ENCODE results near the gene GUCY1A1.

DNA sequence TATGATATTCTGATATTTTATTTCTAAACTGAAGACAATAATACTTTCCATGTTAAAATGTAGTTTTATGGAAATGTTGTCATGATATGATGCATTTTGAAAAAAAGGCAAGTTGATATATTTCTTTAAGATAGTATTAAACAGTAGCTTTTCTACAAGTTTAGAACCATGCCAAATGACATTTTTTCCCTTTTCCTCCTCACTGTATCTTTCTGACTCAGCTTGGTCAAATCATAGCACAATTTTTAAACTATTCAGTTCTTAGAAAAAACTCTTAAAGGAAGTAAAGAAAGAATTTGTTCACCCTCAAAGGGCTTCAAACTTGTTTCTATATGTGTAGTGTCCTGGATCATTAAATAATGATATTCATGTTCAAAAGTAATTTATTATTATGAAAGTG lies 46.0 kb upstream of the GUCY1A1 start:
- TF ChIP-seq ZNF830 (tag by site-specific recombination; IDR thresholded peaks at IDR 0.05; ENCODE audit: low read depth) (no peak), ZNF398 (tag by site-specific recombination; IDR thresholded peaks at IDR 0.05) (no peak), ZFP37 (tag by site-specific recombination; IDR thresholded peaks at IDR 0.05) (no peak), ZNF121 (tag by site-specific recombination; IDR thresholded peaks at IDR 0.05) (no peak), ZNF184 (tag by site-specific recombination; IDR thresholded peaks at IDR 0.05) (no peak), ZNF48 (tag by site-specific recombination; IDR thresholded peaks at IDR 0.05) (no peak), ZBTB21 (tag by site-specific recombination; IDR thresholded peaks at IDR 0.05) (no peak), ZNF792 (tag by site-specific recombination; IDR thresholded peaks at IDR 0.05) (no peak), ZNF785 (tag by site-specific recombination; IDR thresholded peaks at IDR 0.05) (no peak)
- TF ChIP-seq, protein P1, sequence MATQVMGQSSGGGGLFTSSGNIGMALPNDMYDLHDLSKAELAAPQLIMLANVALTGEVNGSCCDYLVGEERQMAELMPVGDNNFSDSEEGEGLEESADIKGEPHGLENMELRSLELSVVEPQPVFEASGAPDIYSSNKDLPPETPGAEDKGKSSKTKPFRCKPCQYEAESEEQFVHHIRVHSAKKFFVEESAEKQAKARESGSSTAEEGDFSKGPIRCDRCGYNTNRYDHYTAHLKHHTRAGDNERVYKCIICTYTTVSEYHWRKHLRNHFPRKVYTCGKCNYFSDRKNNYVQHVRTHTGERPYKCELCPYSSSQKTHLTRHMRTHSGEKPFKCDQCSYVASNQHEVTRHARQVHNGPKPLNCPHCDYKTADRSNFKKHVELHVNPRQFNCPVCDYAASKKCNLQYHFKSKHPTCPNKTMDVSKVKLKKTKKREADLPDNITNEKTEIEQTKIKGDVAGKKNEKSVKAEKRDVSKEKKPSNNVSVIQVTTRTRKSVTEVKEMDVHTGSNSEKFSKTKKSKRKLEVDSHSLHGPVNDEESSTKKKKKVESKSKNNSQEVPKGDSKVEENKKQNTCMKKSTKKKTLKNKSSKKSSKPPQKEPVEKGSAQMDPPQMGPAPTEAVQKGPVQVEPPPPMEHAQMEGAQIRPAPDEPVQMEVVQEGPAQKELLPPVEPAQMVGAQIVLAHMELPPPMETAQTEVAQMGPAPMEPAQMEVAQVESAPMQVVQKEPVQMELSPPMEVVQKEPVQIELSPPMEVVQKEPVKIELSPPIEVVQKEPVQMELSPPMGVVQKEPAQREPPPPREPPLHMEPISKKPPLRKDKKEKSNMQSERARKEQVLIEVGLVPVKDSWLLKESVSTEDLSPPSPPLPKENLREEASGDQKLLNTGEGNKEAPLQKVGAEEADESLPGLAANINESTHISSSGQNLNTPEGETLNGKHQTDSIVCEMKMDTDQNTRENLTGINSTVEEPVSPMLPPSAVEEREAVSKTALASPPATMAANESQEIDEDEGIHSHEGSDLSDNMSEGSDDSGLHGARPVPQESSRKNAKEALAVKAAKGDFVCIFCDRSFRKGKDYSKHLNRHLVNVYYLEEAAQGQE (tag by site-specific recombination; IDR thresholded peaks at IDR 0.05), result no peak
- TF ChIP-seq, protein P2, sequence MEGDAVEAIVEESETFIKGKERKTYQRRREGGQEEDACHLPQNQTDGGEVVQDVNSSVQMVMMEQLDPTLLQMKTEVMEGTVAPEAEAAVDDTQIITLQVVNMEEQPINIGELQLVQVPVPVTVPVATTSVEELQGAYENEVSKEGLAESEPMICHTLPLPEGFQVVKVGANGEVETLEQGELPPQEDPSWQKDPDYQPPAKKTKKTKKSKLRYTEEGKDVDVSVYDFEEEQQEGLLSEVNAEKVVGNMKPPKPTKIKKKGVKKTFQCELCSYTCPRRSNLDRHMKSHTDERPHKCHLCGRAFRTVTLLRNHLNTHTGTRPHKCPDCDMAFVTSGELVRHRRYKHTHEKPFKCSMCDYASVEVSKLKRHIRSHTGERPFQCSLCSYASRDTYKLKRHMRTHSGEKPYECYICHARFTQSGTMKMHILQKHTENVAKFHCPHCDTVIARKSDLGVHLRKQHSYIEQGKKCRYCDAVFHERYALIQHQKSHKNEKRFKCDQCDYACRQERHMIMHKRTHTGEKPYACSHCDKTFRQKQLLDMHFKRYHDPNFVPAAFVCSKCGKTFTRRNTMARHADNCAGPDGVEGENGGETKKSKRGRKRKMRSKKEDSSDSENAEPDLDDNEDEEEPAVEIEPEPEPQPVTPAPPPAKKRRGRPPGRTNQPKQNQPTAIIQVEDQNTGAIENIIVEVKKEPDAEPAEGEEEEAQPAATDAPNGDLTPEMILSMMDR (tag by site-specific recombination; IDR thresholded peaks at IDR 0.05), result no peak

All from HEK293 (cell line).